IPS DF 6.9 (cell line): Measurements from ENCODE around the gene GABRP.
"Not testable (repeated sequence)": the region's sequence is repeated elsewhere in the genome, so short reads cannot be mapped to it uniquely, and the experiment has no call there.

ENCODE experiments used
- DNase-seq: peaks from one replicate; pipeline ENCODE4 v3.0.0-alpha.2; 2013; ENCODE audit warnings: low read depth, low spot score
- H3K27ac ChIP-seq: one replicate; pipeline ENCODE4 v1.5.1; 2013; ENCODE audit warnings: low read length, control low read depth
- H3K27me3 ChIP-seq: 2 replicates; pipeline ENCODE4 v1.6.1; 2013; ENCODE audit warnings: mild to moderate bottlenecking, low read length; ENCODE audit not compliant: control insufficient read depth, insufficient read depth
- H3K36me3 ChIP-seq: 2 replicates; pipeline ENCODE4 v1.6.1; 2013; ENCODE audit warnings: low read length; ENCODE audit not compliant: control insufficient read depth, insufficient read depth
- H3K4me1 ChIP-seq: 2 replicates; pipeline ENCODE4 v1.6.1; 2013; ENCODE audit warnings: low read length; ENCODE audit not compliant: control insufficient read depth, insufficient read depth
- H3K4me3 ChIP-seq: 2 replicates; pipeline ENCODE4 v1.5.1; 2013; ENCODE audit warnings: mild to moderate bottlenecking, low read length
- H3K9me3 ChIP-seq: 2 replicates; pipeline ENCODE4 v1.6.1; 2013; ENCODE audit warnings: low read length, inconsistent platforms; ENCODE audit not compliant: control insufficient read depth, insufficient read depth
- WGBS: extraction: QIAGEN DNeasy Blood & Tissue Kit; methylation state at CpG from one replicate; pipeline ENCODE4 v1.1.7; 2013; ENCODE audit warnings: mixed read lengths, missing lambda C conversion rate; ENCODE audit not compliant: insufficient read length, insufficient coverage; 5-methylcytosine and 5-hydroxymethylcytosine counted together

GABRP gene

GRCh38 chr5:170746961-170747340, 36.6 kb upstream of the GABRP start:
- peaks cover 4% of the 10 kb centered on the region; the same call in 1 of the 2 replicates for H3K4me1 ChIP-seq
- H3K27ac ChIP-seq = no peak overlapping the region

GRCh38 chr5:170747357-170747756, 36.2 kb upstream of the GABRP start:
- Histone ChIP-seq H3K36me3 (no peaks in the 10 kb centered on the region), H3K27me3 (no peaks in the 10 kb centered on the region), H3K27ac (no peak overlapping the region), H3K9me3 (no peaks in the 10 kb centered on the region), H3K4me3 (no peak overlapping the region), H3K4me1 (peaks cover 4% of the 10 kb centered on the region; the same call in 1 of the 2 replicates)
- no CpG with 5 or more reads among the region's 1 CpG for WGBS
- no peak for DNase-seq

More at GRCh38 chr5:170746961-170747340, 36.6 kb upstream of the GABRP start:
- Histone ChIP-seq H3K4me3 (no peak overlapping the region), H3K27me3 (no peaks in the 10 kb centered on the region), H3K36me3 (no peaks in the 10 kb centered on the region), H3K9me3 (no peaks in the 10 kb centered on the region)
- DNase-seq = no peak
- WGBS = no CpG with 5 or more reads among the region's 11 CpGs

DNA sequence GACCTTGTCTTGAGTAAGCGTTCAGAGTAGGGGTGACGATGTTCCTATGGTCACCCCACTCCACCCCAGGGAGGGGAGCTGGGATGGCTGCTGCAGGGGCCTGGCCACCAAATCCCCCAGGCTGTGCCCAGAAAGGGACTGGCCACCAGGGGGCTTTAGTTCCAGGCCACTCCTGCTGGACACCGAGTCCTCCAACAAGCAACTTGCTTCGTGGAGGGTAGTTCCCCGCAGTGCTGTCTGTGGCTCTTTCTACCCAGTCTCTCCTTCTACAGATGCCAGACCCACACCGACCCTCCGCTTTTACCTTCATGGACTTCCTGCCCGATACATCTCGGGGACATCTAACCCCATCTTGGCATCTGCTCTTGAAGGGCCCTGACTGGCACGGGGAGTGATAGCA, 35.7 kb upstream of the GABRP start:
- H3K4me1 ChIP-seq = peaks cover 4% of the 10 kb centered on the region; the same call in 1 of the 2 replicates
- H3K27me3 ChIP-seq = no peaks in the 10 kb centered on the region
- no CpG with 5 or more reads among the region's 10 CpGs for WGBS
- no peaks in the 10 kb centered on the region for H3K36me3 ChIP-seq
- H3K9me3 ChIP-seq = no peaks in the 10 kb centered on the region
- no peak overlapping the region for H3K27ac ChIP-seq
- no peak overlapping the region for H3K4me3 ChIP-seq
- DNase-seq = no peak

GRCh38 chr5:170748951-170749471, 34.5 kb upstream of the GABRP start:
- no peak for DNase-seq

DNA sequence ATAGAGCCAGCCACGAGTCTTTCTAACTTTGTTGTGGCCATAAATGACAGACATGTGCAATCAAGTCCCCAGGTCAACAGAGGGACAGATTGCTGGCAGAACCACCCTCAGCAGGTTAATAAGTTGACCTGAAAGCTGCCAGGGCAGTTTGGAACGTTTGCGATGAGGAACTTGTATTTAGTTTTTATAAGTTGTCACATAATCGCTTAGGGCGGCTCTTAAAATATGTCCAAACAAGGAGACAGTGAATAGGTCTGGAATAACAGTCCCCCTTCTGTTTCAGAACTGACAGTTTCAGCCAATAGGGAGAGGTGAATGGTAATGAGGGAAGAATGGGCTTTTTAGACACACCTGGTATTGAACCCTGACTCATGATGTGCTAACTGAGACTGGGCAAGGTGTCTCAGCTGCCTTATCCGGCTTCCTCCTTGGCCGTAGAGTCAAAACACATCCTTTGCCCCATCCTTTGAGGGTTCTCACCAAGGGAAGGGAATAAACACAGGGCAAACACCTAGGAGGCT, 33.6 kb upstream of the GABRP start:
- DNase-seq = no peak
- H3K4me1 ChIP-seq = peaks cover 2% of the 10 kb centered on the region; the same call in 1 of the 2 replicates
- no peak overlapping the region for H3K27ac ChIP-seq
- H3K4me3 ChIP-seq = no peak overlapping the region
- no peaks in the 10 kb centered on the region for H3K9me3 ChIP-seq
- H3K27me3 ChIP-seq = no peaks in the 10 kb centered on the region
- WGBS = no CpG with 5 or more reads among the region's 7 CpGs
- no peaks in the 10 kb centered on the region for H3K36me3 ChIP-seq

More at GRCh38 chr5:170748951-170749471, 34.5 kb upstream of the GABRP start:
- WGBS = no CpG with 5 or more reads among the region's 13 CpGs
- peaks cover 4% of the 10 kb centered on the region; the same call in 1 of the 2 replicates for H3K4me1 ChIP-seq
- no peaks in the 10 kb centered on the region for H3K27me3 ChIP-seq
- no peak overlapping the region for H3K27ac ChIP-seq
- no peaks in the 10 kb centered on the region for H3K9me3 ChIP-seq
- no peak overlapping the region for H3K4me3 ChIP-seq
- H3K36me3 ChIP-seq = no peaks in the 10 kb centered on the region

GRCh38 chr5:170750791-170751190, 32.7 kb upstream of the GABRP start:
- no peaks in the 10 kb centered on the region for H3K9me3 ChIP-seq
- DNase-seq = no peak
- H3K4me3 ChIP-seq = no peak overlapping the region
- no peaks in the 10 kb centered on the region for H3K27me3 ChIP-seq
- H3K27ac ChIP-seq = no peak overlapping the region
- no peaks in the 10 kb centered on the region; the same call in 1 of the 2 replicates for H3K4me1 ChIP-seq
- WGBS = no CpG with 5 or more reads among the region's 6 CpGs
- no peaks in the 10 kb centered on the region for H3K36me3 ChIP-seq

DNA sequence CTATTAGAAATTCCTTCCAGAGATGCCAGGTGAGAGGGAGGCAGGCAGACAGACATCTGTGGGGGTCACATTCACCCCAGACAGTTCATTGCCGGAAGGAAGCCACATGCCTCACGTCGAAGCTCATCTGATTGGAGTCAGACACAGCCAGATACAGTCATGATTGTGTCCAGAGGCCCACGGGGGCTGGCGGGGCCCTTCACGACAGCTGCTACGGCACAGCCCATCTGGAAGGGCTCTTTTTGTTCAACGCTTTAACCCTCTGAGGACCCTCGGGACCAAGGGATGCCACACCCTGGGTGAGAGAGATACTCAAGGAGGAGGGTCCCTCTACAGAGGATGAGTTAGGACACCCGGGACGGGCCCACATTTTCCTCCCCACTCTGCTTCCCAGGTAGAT, 31.9 kb upstream of the GABRP start:
- no peak overlapping the region for H3K27ac ChIP-seq
- WGBS = no CpG with 5 or more reads among the region's 11 CpGs
- no peaks in the 10 kb centered on the region for H3K36me3 ChIP-seq
- H3K4me3 ChIP-seq = no peak overlapping the region
- H3K9me3 ChIP-seq = no peaks in the 10 kb centered on the region
- DNase-seq = no peak
- H3K4me1 ChIP-seq = no peaks in the 10 kb centered on the region; the same call in 1 of the 2 replicates
- H3K27me3 ChIP-seq = no peaks in the 10 kb centered on the region

GRCh38 chr5:170752257-170753215, 31.0 kb upstream of the GABRP start:
- no peak overlapping the region for H3K27ac ChIP-seq
- no peak for DNase-seq
- no peak overlapping the region for H3K4me3 ChIP-seq
- no peaks in the 10 kb centered on the region for H3K36me3 ChIP-seq
- no peaks in the 10 kb centered on the region; the same call in 1 of the 2 replicates for H3K4me1 ChIP-seq
- H3K27me3 ChIP-seq = no peaks in the 10 kb centered on the region
- no peaks in the 10 kb centered on the region for H3K9me3 ChIP-seq
- no CpG with 5 or more reads among the region's 10 CpGs for WGBS

DNA sequence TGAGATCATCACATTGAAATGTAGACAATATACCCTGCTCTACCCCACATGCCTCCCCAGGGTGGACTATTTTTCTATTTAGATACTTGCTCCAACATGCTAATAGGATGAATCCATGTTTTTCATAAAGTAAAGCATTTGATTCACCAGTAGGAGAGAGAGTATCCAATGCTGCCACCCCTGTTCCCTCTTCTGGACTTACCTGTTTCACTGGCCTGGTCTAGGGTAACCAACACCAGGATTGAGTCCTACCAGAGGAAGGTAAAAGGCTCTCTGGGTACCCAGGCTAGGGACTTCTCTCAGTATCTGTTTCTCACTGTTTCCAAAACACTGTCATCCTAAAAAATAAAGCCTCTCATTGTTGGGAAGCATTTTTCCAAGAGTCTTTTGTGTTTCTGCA, 30.2 kb upstream of the GABRP start:
- Histone ChIP-seq H3K4me3 (no peak overlapping the region), H3K9me3 (no peaks in the 10 kb centered on the region), H3K27ac (no peak overlapping the region), H3K36me3 (no peaks in the 10 kb centered on the region), H3K4me1 (no peaks in the 10 kb centered on the region; the same call in 1 of the 2 replicates), H3K27me3 (no peaks in the 10 kb centered on the region)
- DNase-seq = no peak

GRCh38 chr5:170754508-170754907, 29.0 kb upstream of the GABRP start:
- H3K4me3 ChIP-seq, H3K27ac ChIP-seq, H3K27me3 ChIP-seq, H3K36me3 ChIP-seq, H3K9me3 ChIP-seq, H3K4me1 ChIP-seq, DNase-seq: not testable (repeated sequence)
- WGBS = 100% methylated on average over 1 of the region's 2 CpGs
